ENCODE results near the gene LAMB4.

DNA sequence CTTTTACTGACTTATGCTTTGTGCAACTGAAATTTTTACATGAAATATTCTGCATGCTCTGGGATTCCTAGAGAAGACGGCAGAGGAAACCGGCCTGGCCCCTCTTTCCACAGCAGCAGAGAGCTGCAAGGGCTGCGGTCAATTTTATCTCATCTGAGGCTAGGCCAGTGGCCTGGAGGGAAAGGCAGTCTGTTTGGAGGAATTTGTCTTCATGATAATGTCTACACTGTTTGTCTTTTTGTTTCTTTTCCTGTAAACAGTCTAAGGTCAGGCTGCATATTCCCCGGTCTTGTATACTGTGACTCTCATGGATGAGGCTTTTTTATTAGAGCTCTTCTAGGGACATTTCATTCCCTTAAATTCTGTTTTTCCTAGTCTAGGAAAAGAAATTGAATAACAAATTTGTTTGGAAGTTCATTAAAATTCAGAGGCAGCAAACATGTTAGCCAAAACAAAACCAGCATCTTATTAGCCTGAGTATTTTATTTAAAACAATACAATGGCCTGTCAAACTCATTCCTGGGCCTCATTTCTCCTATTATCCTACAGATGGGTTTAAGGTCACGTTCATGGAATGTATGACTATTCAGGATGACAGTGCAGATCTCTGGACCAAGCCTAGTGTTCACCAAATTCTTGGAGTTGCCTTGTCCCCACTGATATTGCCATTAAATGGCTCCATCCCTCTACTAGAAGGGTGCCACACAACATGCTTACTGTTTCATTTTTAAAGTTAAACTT lies 26.4 kb downstream of the LAMB4 start:
- TF ChIP-seq EZH2phosphoT487 (IDR thresholded peaks at IDR 0.05; ENCODE audit: insufficient read depth, low read depth) (no peak), EZH2 (IDR thresholded peaks at IDR 0.05; ENCODE audit: insufficient read depth, poor library complexity, severe bottlenecking) (no peak)

Data from GM23248 (cell line).